AG04449 (cell line): ENCODE measurements around the gene RAI1.

Experiments used
- CTCF ChIA-PET: fragments of 350-600 bp; formaldehyde crosslinking; extraction: SDS; loops from one replicate; lab custom pipeline; 2021; ENCODE audit warnings: antibody characterized with exemption; lab: Yijun Ruan, JAX
- POLR2A ChIA-PET: fragments of 400-600, 350-600 bp; formaldehyde crosslinking; extraction: SDS; loops from one replicate; lab custom pipeline; 2020; ENCODE audit warnings: antibody characterized with exemption, inconsistent platforms; lab: Yijun Ruan, JAX
- DNase-seq: peaks from one replicate; pipeline ENCODE4 v3.0.0-alpha.2; 2010; ENCODE audit warnings: low read depth, low spot score
- H3K4me3 ChIP-seq: 2 replicates; pipeline ENCODE4 v1.5.1; 2011; ENCODE audit warnings: low read depth, mild to moderate bottlenecking, control low read depth, low read length
- CTCF ChIP-seq: IDR thresholded peaks from one replicate; pipeline ENCODE4 v1.5.1; 2011; ENCODE audit warnings: mild to moderate bottlenecking, moderate library complexity, low read length, control low read depth, inconsistent platforms; ENCODE audit not compliant: insufficient read depth; ENCODE audit errors: missing control alignments

Gene RAI1

GRCh38 chr17:17732892-17733670, 51.8 kb downstream of the RAI1 start:
- no peak for TF ChIP-seq CTCF
- DNase-seq = peak; percentile 54
- POLR2A ChIA-PET = no interaction called here
- H3K4me3 ChIP-seq = no peak overlapping the region
- CTCF ChIA-PET = interaction anchor here (1.1 to 1.2 kb wide), 2 partner anchors 15 to 79 kb away, joined by 3 read pairs; no protein-coding TSS in a partner anchor

GRCh38 chr17:17736205-17737183, 55.2 kb downstream of the RAI1 start:
- TF ChIP-seq CTCF = no peak
- ChIA-PET CTCF (interaction anchor here (0.7 to 1.0 kb wide), 2 partner anchors 8 to 25 kb away, joined by 3 read pairs; no protein-coding TSS in a partner anchor), POLR2A (no interaction called here)
- H3K4me3 ChIP-seq = no peak overlapping the region
- DNase-seq = no peak

- ChIA-PET CTCF (interaction anchor here (1.8 to 2.2 kb wide), 2 partner anchors 10 to 11 kb away, joined by 7 to 13 read pairs; no protein-coding TSS in a partner anchor), POLR2A (interaction anchor here (0.8 kb wide), 1 partner anchor 56 kb away, joined by 4 read pairs; no protein-coding TSS in a partner anchor)
- TF ChIP-seq CTCF = no peak
- no peak overlapping the region for H3K4me3 ChIP-seq
- no peak for DNase-seq
Observed at GRCh38 chr17:17737961-17738894, 57.0 kb downstream of the RAI1 start.

- CTCF ChIA-PET = interaction anchor here (1.8 to 2.2 kb wide), 2 partner anchors 9 to 11 kb away, joined by 7 to 13 read pairs; no protein-coding TSS in a partner anchor
- no peak overlapping the region for H3K4me3 ChIP-seq
- POLR2A ChIA-PET = interaction anchor here (0.9 kb wide), 1 partner anchor 57 kb away, joined by 3 read pairs; no protein-coding TSS in a partner anchor
- TF ChIP-seq CTCF = no peak
- DNase-seq = no peak
Observed at GRCh38 chr17:17738901-17739300, 57.6 kb downstream of the RAI1 start.

- no peak for DNase-seq
- CTCF ChIA-PET = interaction anchor here (0.7 to 2.2 kb wide), 6 partner anchors 8 to 57 kb away, joined by 3 to 13 read pairs (median 4); no protein-coding TSS in a partner anchor
- TF ChIP-seq CTCF = no peak
- peak overlapping the region; percentile 6; the same call in 1 of the 2 replicates for H3K4me3 ChIP-seq
- POLR2A ChIA-PET = interaction anchor here (0.6 to 1.2 kb wide), 3 partner anchors 23 to 97 kb away, joined by 3 read pairs; partner anchors contain the start of gene SREBF1
Observed at GRCh38 chr17:17739388-17740066, 58.3 kb downstream of the RAI1 start.
